Lower leg skin (tissue), 4 donors: Measurements from ENCODE around the gene ETV2. TPM values are rescaled to one million over a fixed set of nuclear protein-coding genes. Genes with fewer than 3 reads are reported as not detected.
"Not testable (repeated sequence)": the region's sequence is repeated elsewhere in the genome, so short reads cannot be mapped to it uniquely, and the experiment has no call there.

Experiments
- DNase-seq, 2 donors: peaks; one replicate each; pipeline ENCODE4 v3.0.0-alpha.2; 2019; ENCODE audit warnings: low spot score in 2 of 2
- H3K4me3 ChIP-seq: fragments of 200-600 bp; sonication (generic); 2 replicates; pipeline ENCODE4 v1.5.1; 2017; ENCODE audit warnings: mild to moderate bottlenecking, low read depth; ENCODE audit not compliant: poor library complexity, severe bottlenecking
- CTCF ChIP-seq, 3 donors: fragments of 450-650 bp; IDR thresholded peaks; one replicate each; pipeline ENCODE4 v1.5.1; 2016; ENCODE audit warnings: antibody characterized with exemption in 3 of 3, mild to moderate bottlenecking in 3 of 3, moderate library complexity in 2 of 3
- POLR2A ChIP-seq, 2 donors: fragments of 450-650 bp; IDR thresholded peaks; one replicate each; pipeline ENCODE4 v1.6.1; 2016 to 2017; ENCODE audit warnings: antibody characterized with exemption in 2 of 2, mild to moderate bottlenecking in 1 of 2, moderate library complexity in 1 of 2
- WGBS, 2 donors: methylation state at CpG; one replicate each; pipeline ENCODE4 v1.1.5; 2018; 5-methylcytosine and 5-hydroxymethylcytosine counted together
- intact Hi-C: fragments of 100-400 bp; cut with DNase I; formaldehyde crosslinking; loops from one replicate; pipeline ENCODE4 v1.15.0; 2023; ENCODE audit warnings: low total_unique reads
- total RNA-seq, 4 donors: library from RNA; depleted of rRNA; stranded (reverse); fragments of >200 nt; gene quantifications; one replicate each; pipeline ENCODE4 v1.1.0, GENCODE V29; 2016

Gene ETV2
- 1 to 10 TPM in 3 of 4 donors, not detected in 1; 1.2 to 1.8 (median 1.6) TPM for total RNA-seq

- TF ChIP-seq POLR2A (IDR thresholded peaks at IDR 0.05) = no peak
- TF ChIP-seq CTCF (IDR thresholded peaks at IDR 0.05) = no peak
- intact Hi-C loops = no loop called here
- DNase-seq = no peak
- no peak within 1 kb of the TSS for H3K4me3 ChIP-seq
- 14 to 25% methylated on average over 25 to 28 of the region's 28 CpGs for WGBS, 2 donors
These were observed at the start of gene ETV2 for GRCh38 chr19:35641515-35642151. Gene ETV2, plus strand, starts transcription at chr19:35641745. Its CDS starts 716 bp downstream, at chr19:35642461.

GRCh38 chr19:35592226-35592625 is 49.3 kb upstream of the ETV2 start:
- intact Hi-C loops = no loop called here

GRCh38 chr19:35595026-35595425 is 46.5 kb upstream of the ETV2 start:
- H3K4me3 ChIP-seq, intact Hi-C loops, DNase-seq: not testable (repeated sequence)
- 65 to 72% methylated on average over 3 of the region's 3 CpGs for WGBS, 2 donors

More at GRCh38 chr19:35592226-35592625, 49.3 kb upstream of the ETV2 start:
- TF ChIP-seq CTCF (IDR thresholded peaks at IDR 0.05) (no peak), POLR2A (IDR thresholded peaks at IDR 0.05) (no peak)
- H3K4me3 ChIP-seq = no peak overlapping the region
- 22 to 26% methylated on average over 8 of the region's 8 CpGs for WGBS, 2 donors
- DNase-seq = no peak

GRCh38 chr19:35595928-35596327 is 45.6 kb upstream of the ETV2 start:
- no peak overlapping the region for H3K4me3 ChIP-seq
- intact Hi-C loops = no loop called here
- WGBS, 2 donors = 93 to 100% methylated on average over 1 of the region's 1 CpG
- DNase-seq = no peak
- TF ChIP-seq POLR2A (IDR thresholded peaks at IDR 0.05) (no peak), CTCF (IDR thresholded peaks at IDR 0.05) (no peak)

- TF ChIP-seq CTCF (IDR thresholded peaks at IDR 0.05) (no peak), POLR2A (IDR thresholded peaks at IDR 0.05) (no peak)
- 71 to 77% methylated on average over 4 of the region's 4 CpGs for WGBS, 2 donors
- intact Hi-C loops = no loop called here
These were observed 45.1 kb upstream of the ETV2 start for GRCh38 chr19:35596366-35596999.

GRCh38 chr19:35601971-35602370 is 39.6 kb upstream of the ETV2 start:
- H3K4me3 ChIP-seq = no peak overlapping the region
- TF ChIP-seq CTCF (IDR thresholded peaks at IDR 0.05) (no peak), POLR2A (IDR thresholded peaks at IDR 0.05) (no peak)
- intact Hi-C loops = no loop called here
- no peak for DNase-seq
- WGBS, 2 donors = 90% methylated on average over 3 of the region's 3 CpGs

More at GRCh38 chr19:35596366-35596999, 45.1 kb upstream of the ETV2 start:
- no peak overlapping the region for H3K4me3 ChIP-seq
- no peak for DNase-seq

GRCh38 chr19:35604436-35604835 is 37.1 kb upstream of the ETV2 start:
- DNase-seq, intact Hi-C loops, H3K4me3 ChIP-seq: not testable (repeated sequence)
- 79% methylated on average over 4 of the region's 4 CpGs for WGBS, 2 donors

- intact Hi-C loops = not testable (repeated sequence)
- 88% methylated on average over 8 of the region's 8 CpGs for WGBS, 2 donors
These were observed 34.4 kb upstream of the ETV2 start for GRCh38 chr19:35607170-35607569.

More at GRCh38 chr19:35607170-35607569, 34.4 kb upstream of the ETV2 start:
- DNase-seq, H3K4me3 ChIP-seq: not testable (repeated sequence)
